Lower leg skin (tissue), 3 donors: Measurements from ENCODE around the gene MAP1S.

Source experiments
- CTCF ChIP-seq, 3 donors: fragments of 450-650 bp; IDR thresholded peaks; one replicate each; pipeline ENCODE4 v1.5.1; 2016; ENCODE audit warnings: antibody characterized with exemption in 3 of 3, mild to moderate bottlenecking in 3 of 3, moderate library complexity in 2 of 3
- POLR2A ChIP-seq, 2 donors: fragments of 450-650 bp; IDR thresholded peaks; one replicate each; pipeline ENCODE4 v1.6.1; 2016 to 2017; ENCODE audit warnings: antibody characterized with exemption in 2 of 2, mild to moderate bottlenecking in 1 of 2, moderate library complexity in 1 of 2

DNA sequence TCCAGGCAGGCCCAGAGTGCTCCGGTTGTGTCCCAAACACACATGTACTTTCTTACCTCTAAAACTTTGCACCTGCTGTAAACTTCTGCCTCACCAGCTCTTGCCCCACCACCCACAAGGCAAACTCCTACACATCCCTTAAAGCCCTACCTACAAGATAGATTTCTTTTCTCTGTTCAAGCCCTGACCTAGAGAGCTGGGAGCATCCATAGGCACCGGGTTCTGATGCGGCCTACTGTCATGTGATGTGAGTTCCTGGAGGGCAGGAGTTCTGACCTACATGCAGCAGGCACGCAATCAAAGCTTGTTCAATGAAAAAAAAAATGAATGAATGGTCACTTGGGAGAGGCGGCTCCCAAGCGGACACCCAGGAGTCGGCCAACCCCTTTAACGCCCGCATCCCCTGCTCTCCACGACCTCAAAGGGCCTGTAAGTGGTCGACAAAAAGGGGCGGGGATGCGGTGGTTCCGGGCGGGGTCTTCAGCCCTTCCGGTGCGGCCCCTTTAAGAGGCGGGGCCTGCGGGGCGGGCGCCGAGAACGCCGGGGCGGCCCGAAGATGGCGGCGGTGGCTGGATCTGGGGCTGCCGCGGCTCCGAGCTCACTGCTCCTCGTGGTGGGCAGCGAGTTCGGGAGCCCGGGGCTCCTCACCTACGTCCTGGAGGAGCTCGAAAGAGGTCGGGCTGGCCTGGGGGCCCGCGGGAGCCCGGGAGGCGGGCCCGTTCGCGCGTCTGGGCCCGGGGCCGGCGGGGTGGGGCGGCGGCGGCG, at the start of gene MAP1S:
- no peak for TF ChIP-seq CTCF (IDR thresholded peaks at IDR 0.05)
- TF ChIP-seq POLR2A (IDR thresholded peaks at IDR 0.05): no peak
